Testis (tissue), 3 donors: ENCODE measurements around the gene EVI5. TPM values are rescaled to one million over a fixed set of nuclear protein-coding genes. Genes with fewer than 3 reads are reported as not detected.

Source experiments
- DNase-seq: peaks from one replicate; pipeline ENCODE4 v3.0.0-alpha.2; 2019
- H3K27ac ChIP-seq, 2 donors: fragments of 200-600 bp; sonication (generic); one replicate each; pipeline ENCODE4 v1.5.1; 2019
- H3K27me3 ChIP-seq: fragments of 200-600 bp; sonication (generic); one replicate; pipeline ENCODE4 v1.5.1; 2019
- H3K36me3 ChIP-seq: fragments of 200-600 bp; sonication (generic); one replicate; pipeline ENCODE4 v1.5.1; 2017; ENCODE audit warnings: low read depth; ENCODE audit errors: missing control alignments
- H3K4me1 ChIP-seq: fragments of 200-600 bp; sonication (generic); one replicate; pipeline ENCODE4 v1.5.1; 2019
- H3K4me3 ChIP-seq, 2 donors: fragments of 200-600 bp; sonication (generic); one replicate each; pipeline ENCODE4 v1.5.1; 2017 to 2019
- H3K9me3 ChIP-seq: fragments of 200-600 bp; sonication (generic); one replicate; pipeline ENCODE4 v1.5.1; 2017
- CTCF ChIP-seq, 3 experiments: fragments of 450-650 bp in 2 of 3; fragments of 200-600 bp in 1 of 3; sonication (generic) in 1 of 3; IDR thresholded peaks; one replicate each; pipeline ENCODE4 v1.5.1; 2016 to 2019; ENCODE audit warnings: antibody characterized with exemption in 3 of 3, mild to moderate bottlenecking in 2 of 3, moderate library complexity in 1 of 3
- POLR2A ChIP-seq: fragments of 450-650 bp; IDR thresholded peaks from one replicate; pipeline ENCODE4 v1.6.1; 2017; ENCODE audit warnings: antibody characterized with exemption, mild to moderate bottlenecking, moderate library complexity
- WGBS, 2 donors: methylation state at CpG; one replicate each; pipeline ENCODE4 v1.1.5; 2018; 5-methylcytosine and 5-hydroxymethylcytosine counted together
- intact Hi-C: fragments of 100-400 bp; cut with DNase I; formaldehyde crosslinking; loops from one replicate; pipeline ENCODE4 v1.15.1; 2023; ENCODE audit warnings: low total_unique reads
- polyA plus RNA-seq: library from polyadenylated mRNA; stranded (reverse); fragments of 350-450 nt; fragmentation: Illumina TruSeq; extraction: RNeasy Lipid Tissue Mini Kit (QIAGEN cat#74804); gene quantifications from one replicate; pipeline ENCODE4 v1.2.3, GENCODE V29; 2014; ENCODE audit warnings: low read depth, low replicate concordance; ENCODE audit not compliant: insufficient read depth
- total RNA-seq, 2 donors: library from RNA; depleted of rRNA; stranded (reverse); fragments of >200 nt; gene quantifications; one replicate each; pipeline ENCODE4 v1.2.3, GENCODE V29; 2016

The EVI5 gene
- total and polyA plus RNA-seq, 3 donors from 2014 or later, result 27.0 to 73.9 (median 58.7) TPM

DNA sequence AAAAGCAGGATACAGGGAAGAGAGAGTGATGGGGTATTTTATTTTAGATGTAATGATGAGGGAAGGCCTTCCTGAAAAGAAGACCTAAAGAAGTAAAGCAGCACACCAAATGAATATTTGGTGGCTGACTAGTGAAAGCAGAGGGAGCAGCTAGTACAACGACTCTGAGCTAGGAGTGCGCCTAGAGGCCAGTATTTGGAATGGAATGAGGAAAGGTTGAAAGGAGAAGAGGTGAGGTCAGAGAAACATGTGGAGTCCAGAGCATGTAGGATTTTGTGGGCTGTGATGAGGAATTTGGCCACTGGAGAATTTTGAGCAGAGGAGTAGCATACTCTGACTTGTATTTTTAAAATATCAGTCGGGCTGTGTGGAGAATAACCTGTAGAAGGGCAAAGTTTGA, 35.1 kb upstream of the EVI5 start:
- no peak for TF ChIP-seq POLR2A
- no peak for TF ChIP-seq CTCF (IDR thresholded peaks at IDR 0.05)
- H3K27me3 ChIP-seq, result no peaks in the 10 kb centered on the region
- intact Hi-C loops, result no loop called here
- WGBS, 2 donors, result 63 to 72% methylated on average over 3 of the region's 3 CpGs
- no peaks in the 10 kb centered on the region for H3K36me3 ChIP-seq
- H3K4me3 ChIP-seq, result no peak overlapping the region
- H3K4me1 ChIP-seq, result no peaks in the 10 kb centered on the region
- H3K9me3 ChIP-seq, result no peaks in the 10 kb centered on the region
- no peak overlapping the region for H3K27ac ChIP-seq
- DNase-seq, result no peak

DNA sequence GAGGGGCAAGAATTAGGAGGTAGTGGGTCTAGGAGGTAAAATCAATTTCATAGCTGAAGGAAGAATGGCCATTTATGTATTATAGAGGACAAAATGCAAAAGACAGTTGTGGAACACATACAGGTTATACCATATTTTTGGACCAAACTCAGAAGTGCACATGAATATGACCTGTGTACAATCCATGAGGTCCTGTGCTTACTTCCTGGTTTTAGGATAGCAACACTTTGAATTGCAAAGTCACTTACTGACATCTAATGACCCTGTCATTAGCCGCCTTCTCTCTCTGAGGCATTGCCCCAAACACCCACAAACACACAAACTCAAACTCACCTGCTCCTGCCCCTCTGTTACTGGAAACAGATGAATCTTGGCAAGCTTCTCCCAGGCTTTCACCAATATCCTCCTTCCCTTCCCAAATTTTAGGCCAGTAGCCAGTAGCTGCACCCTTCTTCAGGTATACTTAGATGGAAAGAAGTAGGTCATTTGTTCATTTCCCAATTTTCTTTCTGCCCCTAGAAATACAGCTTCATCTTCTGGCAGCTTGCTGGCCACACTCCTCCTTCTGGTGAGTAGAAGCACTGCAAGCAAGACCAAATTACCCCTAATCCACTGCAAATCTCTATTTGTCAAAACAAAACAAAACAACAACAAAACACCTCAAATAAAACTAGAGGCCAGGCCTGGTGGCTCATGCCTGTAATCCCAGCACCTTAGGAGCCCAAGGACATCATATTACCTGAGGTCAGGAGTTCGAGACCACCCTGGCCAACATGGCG, 33.3 kb upstream of the EVI5 start:
- Histone ChIP-seq H3K27me3 (no peaks in the 10 kb centered on the region), H3K4me3 (no peak overlapping the region), H3K27ac (no peak overlapping the region), H3K36me3 (no peaks in the 10 kb centered on the region), H3K9me3 (no peaks in the 10 kb centered on the region), H3K4me1 (no peaks in the 10 kb centered on the region)
- DNase-seq, result no peak
- TF ChIP-seq CTCF (IDR thresholded peaks at IDR 0.05) (peak; percentile 49 to 64 (median 61)), POLR2A (no peak)
- intact Hi-C loops, result no loop called here
- WGBS, 2 donors, result 94 to 98% methylated on average over 3 of the region's 3 CpGs

GRCh38 chr1:92817137-92817697, 32.3 kb upstream of the EVI5 start:
- intact Hi-C loops, result no loop called here
- TF ChIP-seq POLR2A (no peak), CTCF (IDR thresholded peaks at IDR 0.05) (no peak)

DNA sequence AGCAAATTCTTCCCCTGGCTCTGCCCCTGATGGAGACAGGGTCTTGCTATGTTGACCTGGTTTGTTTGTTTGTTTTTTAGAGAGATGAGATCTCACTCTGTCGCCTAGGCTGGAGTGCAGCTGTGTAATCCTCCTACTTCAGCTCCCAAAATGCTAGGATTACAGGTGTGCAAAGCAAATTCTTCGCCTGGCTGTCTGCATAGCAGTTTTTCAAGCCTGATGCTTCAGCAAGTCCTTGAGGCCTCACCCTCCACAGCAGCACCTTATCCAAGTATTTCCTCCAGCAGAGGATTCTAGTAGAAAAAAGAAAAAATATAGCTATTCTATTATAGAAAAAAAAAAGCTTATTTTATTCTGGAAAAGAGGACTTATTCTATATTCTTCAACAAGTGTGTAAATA, 31.8 kb upstream of the EVI5 start:
- 70 to 82% methylated on average over 2 of the region's 2 CpGs for WGBS, 2 donors

More at GRCh38 chr1:92817137-92817697, 32.3 kb upstream of the EVI5 start:
- Histone ChIP-seq H3K27ac (no peak overlapping the region), H3K36me3 (no peaks in the 10 kb centered on the region), H3K4me1 (no peaks in the 10 kb centered on the region), H3K4me3 (no peak overlapping the region), H3K9me3 (no peaks in the 10 kb centered on the region), H3K27me3 (no peaks in the 10 kb centered on the region)
- WGBS, 2 donors, result 71 to 83% methylated on average over 1 of the region's 1 CpG
- no peak for DNase-seq

More for the DNA sequence above, 31.8 kb upstream of the EVI5 start:
- intact Hi-C loops, result no loop called here
- H3K27ac ChIP-seq, result no peak overlapping the region
- H3K4me1 ChIP-seq, result no peaks in the 10 kb centered on the region
- no peaks in the 10 kb centered on the region for H3K36me3 ChIP-seq
- H3K27me3 ChIP-seq, result no peaks in the 10 kb centered on the region
- no peak overlapping the region for H3K4me3 ChIP-seq
- no peak for DNase-seq
- TF ChIP-seq POLR2A (no peak), CTCF (IDR thresholded peaks at IDR 0.05) (no peak)
- H3K9me3 ChIP-seq, result no peaks in the 10 kb centered on the region
